HG03575 (cell line): ENCODE data around the gene ELANE.
"Not testable (repeated sequence)": the region's sequence is repeated elsewhere in the genome, so short reads cannot be mapped to it uniquely, and the experiment has no call there.

Experiments used
- ATAC-seq: cut with Tn5 transposase; IDR thresholded peaks from one replicate; pipeline ENCODE4 v1.9.1; 2021; ENCODE audit not compliant: unreplicated experiment, insufficient number of reproducible peaks, low FRiP score; ENCODE audit errors: extremely low read depth

The ELANE gene

GRCh38 chr19:873084-873483 lies 21.0 kb downstream of the ELANE start:
- ATAC-seq, result no peak

GRCh38 chr19:873561-874041 lies 21.5 kb downstream of the ELANE start:
- ATAC-seq, result no peak

GRCh38 chr19:875265-875879 lies 23.3 kb downstream of the ELANE start:
- no peak for ATAC-seq

- ATAC-seq, result no peak
Observed at GRCh38 chr19:876089-876488, 24.0 kb downstream of the ELANE start.

- no peak for ATAC-seq
Observed at GRCh38 chr19:876780-877314, 24.7 kb downstream of the ELANE start.

- not testable (repeated sequence) for ATAC-seq
Observed at GRCh38 chr19:877992-878660, 26.0 kb downstream of the ELANE start.

GRCh38 chr19:878751-879561 lies 26.9 kb downstream of the ELANE start:
- not testable (repeated sequence) for ATAC-seq

GRCh38 chr19:879711-880438 lies 27.8 kb downstream of the ELANE start:
- ATAC-seq, result no peak

- no peak for ATAC-seq
Observed at GRCh38 chr19:881385-882071, 29.4 kb downstream of the ELANE start.

- no peak for ATAC-seq
Observed at GRCh38 chr19:882871-883497, 30.9 kb downstream of the ELANE start.

- ATAC-seq, result no peak
Observed at GRCh38 chr19:883661-884211, 31.6 kb downstream of the ELANE start.

GRCh38 chr19:884420-885211 lies 32.5 kb downstream of the ELANE start:
- ATAC-seq, result no peak

- ATAC-seq, result no peak
Observed at GRCh38 chr19:885536-886224, 33.6 kb downstream of the ELANE start.

GRCh38 chr19:887072-887471 lies 35.0 kb downstream of the ELANE start:
- ATAC-seq, result no peak

GRCh38 chr19:887599-887998 lies 35.5 kb downstream of the ELANE start:
- no peak for ATAC-seq

- no peak for ATAC-seq
Observed at GRCh38 chr19:888581-889385, 36.7 kb downstream of the ELANE start.
